HEK293 (cell line): Measurements from ENCODE around the gene SPNS1.

ENCODE experiments used
- CTCF ChIA-PET: fragments of 350-600 bp; formaldehyde crosslinking; extraction: SDS; loops from one replicate; lab custom pipeline; 2021; ENCODE audit warnings: antibody characterized with exemption; lab: Yijun Ruan, JAX
- POLR2A ChIA-PET: fragments of 300-600 bp; formaldehyde crosslinking; extraction: SDS; loops from one replicate; lab custom pipeline; 2020; ENCODE audit warnings: antibody characterized with exemption, inconsistent platforms; lab: Yijun Ruan, JAX
- H3K27ac ChIP-seq: fragments of 200-500 bp; sonication (Bioruptor generic); 2 replicates; pipeline ENCODE4 v1.5.1; 2014; ENCODE audit warnings: low read depth, low read length, control low read depth, inconsistent platforms; ENCODE audit errors: extremely low read depth
- H3K36me3 ChIP-seq, 2 experiments: fragments of 200-500 bp in 1 of 2; sonication (Bioruptor generic) in 1 of 2; 1 replicate in 1 of 2; 2 replicates in 1 of 2; pipeline ENCODE4 v1.5.1; 2014 to 2017; ENCODE audit warnings: inconsistent platforms in 2 of 2, low read length in 2 of 2; ENCODE audit not compliant: control insufficient read depth in 2 of 2, insufficient read depth in 1 of 2
- H3K4me1 ChIP-seq: fragments of 200-500 bp; sonication (Bioruptor generic); 2 replicates; pipeline ENCODE4 v1.5.1; 2014; ENCODE audit warnings: mild to moderate bottlenecking, low read length, inconsistent platforms; ENCODE audit not compliant: control insufficient read depth, insufficient read depth
- H3K4me3 ChIP-seq: 2 replicates; pipeline ENCODE4 v1.5.1; 2011; ENCODE audit warnings: low read depth, mild to moderate bottlenecking, control low read depth, low read length, moderate library complexity
- H3K9me3 ChIP-seq: fragments of 200-500 bp; sonication (Bioruptor generic); 2 replicates; pipeline ENCODE4 v1.5.1; 2014; ENCODE audit warnings: low read depth, low read length, inconsistent platforms; ENCODE audit not compliant: control insufficient read depth, insufficient read depth
- ZBTB20 ChIP-seq: fragments of 450-650 bp; formaldehyde crosslinking; IDR thresholded peaks from 2 replicates; pipeline ENCODE4 v1.5.1; 2016; ENCODE audit warnings: missing biosample characterization, missing genetic modification characterization
- ZBTB48 ChIP-seq: fragments of 450-650 bp; formaldehyde crosslinking; IDR thresholded peaks from 2 replicates; pipeline ENCODE4 v1.5.1; 2016; ENCODE audit warnings: missing biosample characterization, missing genetic modification characterization
- ZNF132 ChIP-seq: fragments of 450-650 bp; formaldehyde crosslinking; IDR thresholded peaks from 2 replicates; pipeline ENCODE4 v1.5.1; 2017; ENCODE audit warnings: missing biosample characterization, missing genetic modification characterization, borderline replicate concordance
- ZNF169 ChIP-seq: fragments of 450-650 bp; formaldehyde crosslinking; IDR thresholded peaks from 2 replicates; pipeline ENCODE4 v1.5.1; 2016; ENCODE audit warnings: missing biosample characterization, missing genetic modification characterization
- ZNF423 ChIP-seq: fragments of 450-650 bp; formaldehyde crosslinking; IDR thresholded peaks from 2 replicates; pipeline ENCODE4 v1.5.1; 2016; ENCODE audit warnings: missing biosample characterization, missing genetic modification characterization
- ZNF510 ChIP-seq: fragments of 450-650 bp; formaldehyde crosslinking; IDR thresholded peaks from 2 replicates; pipeline ENCODE4 v1.5.1; 2018; ENCODE audit warnings: mild to moderate bottlenecking, missing genetic modification characterization, missing biosample characterization; ENCODE audit not compliant: insufficient replicate concordance
- ZNF521 ChIP-seq: fragments of 450-650 bp; formaldehyde crosslinking; IDR thresholded peaks from 2 replicates; pipeline ENCODE4 v1.5.1; 2017; ENCODE audit warnings: missing biosample characterization, mild to moderate bottlenecking, missing genetic modification characterization
- ZNF626 ChIP-seq: fragments of 450-650 bp; sonication (Bioruptor Pico); formaldehyde crosslinking; IDR thresholded peaks from 2 replicates; pipeline ENCODE4 v1.5.1; 2018; ENCODE audit warnings: missing biosample characterization, missing genetic modification characterization, inconsistent platforms
- ZNF707 ChIP-seq: fragments of 450-650 bp; formaldehyde crosslinking; IDR thresholded peaks from 2 replicates; pipeline ENCODE4 v1.5.1; 2016; ENCODE audit warnings: missing biosample characterization, missing genetic modification characterization
- ZNF777 ChIP-seq: fragments of 450-650 bp; formaldehyde crosslinking; IDR thresholded peaks from 2 replicates; pipeline ENCODE4 v1.5.1; 2017; ENCODE audit warnings: missing biosample characterization, missing genetic modification characterization, borderline replicate concordance
- TF ChIP-seq, protein P1 (sequence below): fragments of 450-650 bp; formaldehyde crosslinking; IDR thresholded peaks from 2 replicates; pipeline ENCODE4 v1.5.1; 2016; ENCODE audit warnings: missing biosample characterization, missing genetic modification characterization
- TF ChIP-seq, protein P2 (sequence below): fragments of 450-650 bp; formaldehyde crosslinking; IDR thresholded peaks from 2 replicates; pipeline ENCODE4 v1.5.1; 2016; ENCODE audit warnings: missing biosample characterization, missing genetic modification characterization
- TF ChIP-seq, protein P3 (sequence below): fragments of 450-650 bp; formaldehyde crosslinking; IDR thresholded peaks from 2 replicates; pipeline ENCODE4 v1.5.1; 2016; ENCODE audit warnings: missing biosample characterization, missing genetic modification characterization
- TF ChIP-seq, protein P4 (sequence below): fragments of 450-650 bp; formaldehyde crosslinking; conservative IDR thresholded peaks from 2 replicates; pipeline ENCODE4 v1.5.1; 2016; ENCODE audit warnings: low read depth, missing biosample characterization, missing genetic modification characterization
- TF ChIP-seq, protein P5 (sequence below): fragments of 450-650 bp; formaldehyde crosslinking; IDR thresholded peaks from 2 replicates; pipeline ENCODE4 v1.5.1; 2016; ENCODE audit warnings: missing biosample characterization, missing genetic modification characterization, borderline replicate concordance
- TF ChIP-seq, protein P6 (sequence below): fragments of 450-650 bp; formaldehyde crosslinking; IDR thresholded peaks from 2 replicates; pipeline ENCODE4 v1.5.1; 2016; ENCODE audit warnings: missing biosample characterization, missing genetic modification characterization

The SPNS1 gene

DNA sequence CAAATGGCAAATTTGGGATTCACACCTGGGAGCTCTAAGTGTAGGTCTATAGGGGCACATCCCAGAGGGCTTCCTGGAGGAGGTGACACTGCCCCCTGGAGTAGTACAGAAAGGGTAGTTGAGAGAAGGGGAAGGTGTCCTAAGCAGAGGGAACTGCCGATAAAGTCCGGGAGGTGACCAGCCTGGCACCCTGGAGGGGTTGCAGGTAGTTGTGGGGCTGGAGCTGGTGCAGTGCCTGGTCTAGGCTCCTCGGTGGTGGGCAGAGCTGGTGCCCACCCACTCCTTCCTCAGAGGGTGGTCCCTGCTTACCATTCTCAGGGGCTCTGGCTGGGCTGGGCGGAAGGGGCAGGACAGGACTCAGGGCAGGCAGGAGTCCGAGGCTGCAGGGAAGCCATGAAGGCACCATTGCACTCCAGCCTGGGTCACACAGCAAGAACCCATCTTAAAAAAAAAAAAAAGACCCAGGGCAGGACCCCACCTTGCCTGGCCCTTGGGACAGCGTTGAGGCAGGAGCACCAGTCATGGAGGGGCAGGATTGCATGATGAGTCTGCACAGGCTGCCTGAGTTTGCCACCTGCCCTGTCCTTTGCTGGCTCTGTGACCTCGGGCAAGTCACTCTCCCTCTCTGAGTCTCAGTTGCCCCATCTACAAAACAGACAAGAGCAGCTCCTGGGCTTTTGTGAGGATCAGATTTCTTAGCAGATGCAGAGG, 54.0 kb downstream of the SPNS1 start:
- H3K27ac ChIP-seq, result no peak overlapping the region
- no peak overlapping the region for H3K4me3 ChIP-seq
- no peak for TF ChIP-seq ZNF777 (tag by site-specific recombination)
- TF ChIP-seq ZNF521 (tag by site-specific recombination), result no peak
- TF ChIP-seq ZNF626 (tag by site-specific recombination), result no peak
- TF ChIP-seq, protein P1, sequence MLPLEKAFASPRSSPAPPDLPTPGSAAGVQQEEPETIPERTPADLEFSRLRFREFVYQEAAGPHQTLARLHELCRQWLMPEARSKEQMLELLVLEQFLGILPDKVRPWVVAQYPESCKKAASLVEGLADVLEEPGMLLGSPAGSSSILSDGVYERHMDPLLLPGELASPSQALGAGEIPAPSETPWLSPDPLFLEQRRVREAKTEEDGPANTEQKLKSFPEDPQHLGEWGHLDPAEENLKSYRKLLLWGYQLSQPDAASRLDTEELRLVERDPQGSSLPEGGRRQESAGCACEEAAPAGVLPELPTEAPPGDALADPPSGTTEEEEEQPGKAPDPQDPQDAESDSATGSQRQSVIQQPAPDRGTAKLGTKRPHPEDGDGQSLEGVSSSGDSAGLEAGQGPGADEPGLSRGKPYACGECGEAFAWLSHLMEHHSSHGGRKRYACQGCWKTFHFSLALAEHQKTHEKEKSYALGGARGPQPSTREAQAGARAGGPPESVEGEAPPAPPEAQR (tag by site-specific recombination), result no peak
- TF ChIP-seq, all 188 proteins: peak for 0
- CTCF ChIA-PET, result interaction anchor here (0.6 kb wide), 1 partner anchor 55 kb away, joined by 3 read pairs; no protein-coding TSS in a partner anchor
- Histone ChIP-seq H3K9me3 (no peaks in the 10 kb centered on the region), H3K4me1 (no peaks in the 10 kb centered on the region), H3K36me3 (no peaks in the 10 kb centered on the region)
- POLR2A ChIA-PET, result no interaction called here

DNA sequence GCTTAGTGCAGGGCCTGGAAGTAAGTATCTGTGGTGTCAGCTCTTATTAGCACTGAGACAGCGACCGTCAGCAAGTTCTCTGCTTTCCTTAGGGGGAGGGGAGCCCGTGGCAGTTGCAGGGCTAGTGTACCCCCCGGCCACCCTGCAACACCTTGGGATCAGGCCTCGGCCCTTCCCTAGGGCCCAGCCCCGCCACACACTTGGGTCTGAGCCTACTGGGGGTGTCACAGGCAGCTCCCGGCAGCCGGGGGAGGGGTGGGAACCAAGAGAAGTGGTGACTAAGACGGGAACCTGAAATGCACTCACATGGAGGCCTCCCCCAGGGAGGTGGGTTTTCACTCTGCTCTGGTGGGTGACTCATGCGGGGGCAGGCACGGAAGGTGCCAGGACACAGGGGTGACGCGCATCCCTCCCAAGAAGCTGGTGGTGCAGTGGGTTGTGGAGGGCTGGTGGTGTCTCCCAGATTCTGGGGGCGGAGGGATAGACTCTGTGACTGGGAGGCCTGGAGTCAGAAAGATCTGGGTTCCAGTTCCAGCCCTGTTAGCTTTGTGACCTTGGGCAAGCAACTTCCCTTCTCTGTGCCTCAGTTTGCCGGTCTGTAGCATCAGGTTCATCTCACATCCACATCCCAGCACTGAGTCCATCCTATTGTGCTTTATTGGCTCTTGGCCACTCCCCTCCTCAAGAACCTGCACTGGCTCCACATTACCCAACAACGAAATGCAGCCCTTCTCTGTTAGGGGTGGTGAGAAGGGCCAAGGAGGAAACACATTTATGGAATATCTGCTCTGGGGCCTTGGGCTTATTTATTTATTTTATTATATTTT, 54.8 kb downstream of the SPNS1 start:
- Histone ChIP-seq H3K4me3 (no peak overlapping the region), H3K4me1 (no peaks in the 10 kb centered on the region), H3K36me3 (no peaks in the 10 kb centered on the region), H3K27ac (no peak overlapping the region), H3K9me3 (no peaks in the 10 kb centered on the region)
- ChIA-PET CTCF (interaction anchor here (0.9 kb wide), 1 partner anchor 56 kb away, joined by 4 read pairs; no protein-coding TSS in a partner anchor), POLR2A (no interaction called here)
- TF ChIP-seq ZNF510 (tag by site-specific recombination) (no peak), ZBTB20 (tag by site-specific recombination) (peak; percentile 25; the same call in 1 of the 2 replicates), ZNF423 (tag by site-specific recombination) (no peak), ZNF132 (tag by site-specific recombination) (no peak), ZNF169 (tag by site-specific recombination) (no peak), ZNF707 (tag by site-specific recombination) (no peak), ZBTB48 (no peak)
- TF ChIP-seq, protein P2, sequence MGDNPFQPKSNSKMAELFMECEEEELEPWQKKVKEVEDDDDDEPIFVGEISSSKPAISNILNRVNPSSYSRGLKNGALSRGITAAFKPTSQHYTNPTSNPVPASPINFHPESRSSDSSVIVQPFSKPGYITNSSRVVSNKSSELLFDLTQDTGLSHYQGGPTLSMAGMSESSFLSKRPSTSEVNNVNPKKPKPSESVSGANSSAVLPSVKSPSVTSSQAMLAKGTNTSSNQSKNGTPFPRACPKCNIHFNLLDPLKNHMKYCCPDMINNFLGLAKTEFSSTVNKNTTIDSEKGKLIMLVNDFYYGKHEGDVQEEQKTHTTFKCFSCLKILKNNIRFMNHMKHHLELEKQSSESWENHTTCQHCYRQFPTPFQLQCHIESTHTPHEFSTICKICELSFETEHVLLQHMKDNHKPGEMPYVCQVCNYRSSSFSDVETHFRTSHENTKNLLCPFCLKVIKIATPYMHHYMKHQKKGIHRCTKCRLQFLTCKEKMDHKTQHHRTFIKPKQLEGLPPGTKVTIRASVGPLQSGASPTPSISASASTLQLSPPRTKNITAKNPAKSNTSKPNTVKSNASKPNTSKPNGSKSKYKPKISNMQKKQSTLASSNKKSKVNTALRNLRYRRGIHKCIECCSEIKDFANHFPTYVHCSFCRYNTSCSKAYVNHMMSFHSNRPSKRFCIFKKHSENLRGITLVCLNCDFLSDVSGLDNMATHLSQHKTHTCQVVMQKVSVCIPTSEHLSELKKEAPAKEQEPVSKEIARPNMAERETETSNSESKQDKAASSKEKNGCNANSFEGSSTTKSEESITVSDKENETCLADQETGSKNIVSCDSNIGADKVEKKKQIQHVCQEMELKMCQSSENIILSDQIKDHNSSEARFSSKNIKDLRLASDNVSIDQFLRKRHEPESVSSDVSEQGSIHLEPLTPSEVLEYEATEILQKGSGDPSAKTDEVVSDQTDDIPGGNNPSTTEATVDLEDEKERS (tag by site-specific recombination), result no peak
- TF ChIP-seq, protein P3, sequence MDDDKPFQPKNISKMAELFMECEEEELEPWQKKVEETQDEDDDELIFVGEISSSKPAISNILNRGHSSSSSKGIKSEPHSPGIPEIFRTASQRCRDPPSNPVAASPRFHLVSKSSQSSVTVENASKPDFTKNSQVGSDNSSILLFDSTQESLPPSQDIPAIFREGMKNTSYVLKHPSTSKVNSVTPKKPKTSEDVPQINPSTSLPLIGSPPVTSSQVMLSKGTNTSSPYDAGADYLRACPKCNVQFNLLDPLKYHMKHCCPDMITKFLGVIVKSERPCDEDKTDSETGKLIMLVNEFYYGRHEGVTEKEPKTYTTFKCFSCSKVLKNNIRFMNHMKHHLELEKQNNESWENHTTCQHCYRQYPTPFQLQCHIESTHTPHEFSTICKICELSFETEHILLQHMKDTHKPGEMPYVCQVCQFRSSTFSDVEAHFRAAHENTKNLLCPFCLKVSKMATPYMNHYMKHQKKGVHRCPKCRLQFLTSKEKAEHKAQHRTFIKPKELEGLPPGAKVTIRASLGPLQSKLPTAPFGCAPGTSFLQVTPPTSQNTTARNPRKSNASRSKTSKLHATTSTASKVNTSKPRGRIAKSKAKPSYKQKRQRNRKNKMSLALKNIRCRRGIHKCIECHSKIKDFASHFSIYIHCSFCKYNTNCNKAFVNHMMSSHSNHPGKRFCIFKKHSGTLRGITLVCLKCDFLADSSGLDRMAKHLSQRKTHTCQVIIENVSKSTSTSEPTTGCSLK, result no peak
- TF ChIP-seq, protein P4, sequence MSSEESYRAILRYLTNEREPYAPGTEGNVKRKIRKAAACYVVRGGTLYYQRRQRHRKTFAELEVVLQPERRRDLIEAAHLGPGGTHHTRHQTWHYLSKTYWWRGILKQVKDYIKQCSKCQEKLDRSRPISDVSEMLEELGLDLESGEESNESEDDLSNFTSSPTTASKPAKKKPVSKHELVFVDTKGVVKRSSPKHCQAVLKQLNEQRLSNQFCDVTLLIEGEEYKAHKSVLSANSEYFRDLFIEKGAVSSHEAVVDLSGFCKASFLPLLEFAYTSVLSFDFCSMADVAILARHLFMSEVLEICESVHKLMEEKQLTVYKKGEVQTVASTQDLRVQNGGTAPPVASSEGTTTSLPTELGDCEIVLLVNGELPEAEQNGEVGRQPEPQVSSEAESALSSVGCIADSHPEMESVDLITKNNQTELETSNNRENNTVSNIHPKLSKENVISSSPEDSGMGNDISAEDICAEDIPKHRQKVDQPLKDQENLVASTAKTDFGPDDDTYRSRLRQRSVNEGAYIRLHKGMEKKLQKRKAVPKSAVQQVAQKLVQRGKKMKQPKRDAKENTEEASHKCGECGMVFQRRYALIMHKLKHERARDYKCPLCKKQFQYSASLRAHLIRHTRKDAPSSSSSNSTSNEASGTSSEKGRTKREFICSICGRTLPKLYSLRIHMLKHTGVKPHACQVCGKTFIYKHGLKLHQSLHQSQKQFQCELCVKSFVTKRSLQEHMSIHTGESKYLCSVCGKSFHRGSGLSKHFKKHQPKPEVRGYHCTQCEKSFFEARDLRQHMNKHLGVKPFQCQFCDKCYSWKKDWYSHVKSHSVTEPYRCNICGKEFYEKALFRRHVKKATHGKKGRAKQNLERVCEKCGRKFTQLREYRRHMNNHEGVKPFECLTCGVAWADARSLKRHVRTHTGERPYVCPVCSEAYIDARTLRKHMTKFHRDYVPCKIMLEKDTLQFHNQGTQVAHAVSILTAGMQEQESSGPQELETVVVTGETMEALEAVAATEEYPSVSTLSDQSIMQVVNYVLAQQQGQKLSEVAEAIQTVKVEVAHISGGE (tag by site-specific recombination), result no peak
- TF ChIP-seq, protein P5, sequence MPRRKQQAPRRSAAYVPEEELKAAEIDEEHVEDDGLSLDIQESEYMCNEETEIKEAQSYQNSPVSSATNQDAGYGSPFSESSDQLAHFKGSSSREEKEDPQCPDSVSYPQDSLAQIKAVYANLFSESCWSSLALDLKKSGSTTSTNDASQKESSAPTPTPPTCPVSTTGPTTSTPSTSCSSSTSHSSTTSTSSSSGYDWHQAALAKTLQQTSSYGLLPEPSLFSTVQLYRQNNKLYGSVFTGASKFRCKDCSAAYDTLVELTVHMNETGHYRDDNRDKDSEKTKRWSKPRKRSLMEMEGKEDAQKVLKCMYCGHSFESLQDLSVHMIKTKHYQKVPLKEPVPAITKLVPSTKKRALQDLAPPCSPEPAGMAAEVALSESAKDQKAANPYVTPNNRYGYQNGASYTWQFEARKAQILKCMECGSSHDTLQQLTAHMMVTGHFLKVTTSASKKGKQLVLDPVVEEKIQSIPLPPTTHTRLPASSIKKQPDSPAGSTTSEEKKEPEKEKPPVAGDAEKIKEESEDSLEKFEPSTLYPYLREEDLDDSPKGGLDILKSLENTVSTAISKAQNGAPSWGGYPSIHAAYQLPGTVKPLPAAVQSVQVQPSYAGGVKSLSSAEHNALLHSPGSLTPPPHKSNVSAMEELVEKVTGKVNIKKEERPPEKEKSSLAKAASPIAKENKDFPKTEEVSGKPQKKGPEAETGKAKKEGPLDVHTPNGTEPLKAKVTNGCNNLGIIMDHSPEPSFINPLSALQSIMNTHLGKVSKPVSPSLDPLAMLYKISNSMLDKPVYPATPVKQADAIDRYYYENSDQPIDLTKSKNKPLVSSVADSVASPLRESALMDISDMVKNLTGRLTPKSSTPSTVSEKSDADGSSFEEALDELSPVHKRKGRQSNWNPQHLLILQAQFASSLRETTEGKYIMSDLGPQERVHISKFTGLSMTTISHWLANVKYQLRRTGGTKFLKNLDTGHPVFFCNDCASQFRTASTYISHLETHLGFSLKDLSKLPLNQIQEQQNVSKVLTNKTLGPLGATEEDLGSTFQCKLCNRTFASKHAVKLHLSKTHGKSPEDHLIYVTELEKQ (tag by site-specific recombination), result no peak
- TF ChIP-seq, protein P6, sequence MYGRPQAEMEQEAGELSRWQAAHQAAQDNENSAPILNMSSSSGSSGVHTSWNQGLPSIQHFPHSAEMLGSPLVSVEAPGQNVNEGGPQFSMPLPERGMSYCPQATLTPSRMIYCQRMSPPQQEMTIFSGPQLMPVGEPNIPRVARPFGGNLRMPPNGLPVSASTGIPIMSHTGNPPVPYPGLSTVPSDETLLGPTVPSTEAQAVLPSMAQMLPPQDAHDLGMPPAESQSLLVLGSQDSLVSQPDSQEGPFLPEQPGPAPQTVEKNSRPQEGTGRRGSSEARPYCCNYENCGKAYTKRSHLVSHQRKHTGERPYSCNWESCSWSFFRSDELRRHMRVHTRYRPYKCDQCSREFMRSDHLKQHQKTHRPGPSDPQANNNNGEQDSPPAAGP, result peak; percentile 74
